CD4-positive, alpha-beta T cell (primary cell): Measurements from ENCODE around the gene MVB12A. TPM values are rescaled to one million over a fixed set of nuclear protein-coding genes. Genes with fewer than 3 reads are reported as not detected.
A peak's percentile ranks its signal among the peaks of the same experiment; 100 is the strongest.

Source experiments
- ATAC-seq: fragments of 200-7000 bp; cut with Tn5 transposase; one replicate; pipeline ENCODE4 v1.10.0; 2022; ENCODE audit warnings: mild to moderate bottlenecking; ENCODE audit not compliant: poor library complexity
- CTCF ChIA-PET: fragments of 350-600 bp; sonication (Branson Sonifier 250); formaldehyde crosslinking; loops from one replicate; lab custom pipeline; 2021; ENCODE audit warnings: antibody characterized with exemption, inconsistent platforms; lab: Charles Lee
- POLR2A ChIA-PET: fragments of 350-600 bp; sonication (Branson Sonifier 250); formaldehyde crosslinking; loops from one replicate; lab custom pipeline; 2021; ENCODE audit warnings: antibody characterized with exemption, inconsistent platforms; lab: Charles Lee
- DNase-seq, 14 experiments: peaks; one replicate each; pipeline ENCODE4 v3.0.0-alpha.2; 2013 to 2020; ENCODE audit warnings: mixed read lengths in 2 of 14
- H3K27ac ChIP-seq, 2 donors: one replicate each; pipeline versions ENCODE4 v1.5.1 to v1.7.0; 2013; ENCODE audit warnings: low read length in 2 of 2, low read depth in 1 of 2, mild to moderate bottlenecking in 1 of 2
- H3K27me3 ChIP-seq, 2 experiments: 1 replicate in 1 of 2; 2 replicates in 1 of 2; pipeline versions ENCODE4 v1.6.1 to v1.7.0; 2013; ENCODE audit warnings: low read length in 2 of 2, control low read depth in 1 of 2, mild to moderate bottlenecking in 1 of 2, moderate library complexity in 1 of 2; ENCODE audit not compliant: insufficient read depth in 2 of 2, control insufficient read depth in 1 of 2
- H3K36me3 ChIP-seq: one replicate; pipeline ENCODE4 v1.6.1; 2013; ENCODE audit warnings: low read length, control low read depth; ENCODE audit not compliant: insufficient read depth
- H3K4me1 ChIP-seq: one replicate; pipeline ENCODE4 v1.6.1; 2013; ENCODE audit warnings: low read length, control low read depth; ENCODE audit not compliant: insufficient read depth
- H3K4me3 ChIP-seq: one replicate; pipeline ENCODE4 v1.5.1; 2013; ENCODE audit warnings: mild to moderate bottlenecking, low read length, moderate library complexity
- H3K9me3 ChIP-seq, 2 experiments: 1 replicate in 1 of 2; 2 replicates in 1 of 2; pipeline versions ENCODE4 v1.6.1 to v1.7.0; 2013; ENCODE audit warnings: low read length in 2 of 2, mild to moderate bottlenecking in 2 of 2, control low read depth in 1 of 2, moderate library complexity in 1 of 2; ENCODE audit not compliant: control insufficient read depth in 1 of 2, insufficient read depth in 1 of 2
- H3K27ac Mint-ChIP-seq: one replicate; pipeline ENCODE4 v1.8.0; 2020; ENCODE audit warnings: mixed read lengths
- H3K27me3 Mint-ChIP-seq: one replicate; pipeline ENCODE4 v1.8.0; 2021; ENCODE audit warnings: mixed read lengths
- H3K36me3 Mint-ChIP-seq: one replicate; pipeline ENCODE4 v1.8.0; 2021; ENCODE audit warnings: low read depth, mixed read lengths
- H3K4me1 Mint-ChIP-seq: one replicate; pipeline ENCODE4 v1.8.0; 2021; ENCODE audit warnings: low read depth, mixed read lengths
- H3K4me3 Mint-ChIP-seq: one replicate; pipeline ENCODE4 v1.8.0; 2020; ENCODE audit warnings: mild to moderate bottlenecking, mixed read lengths
- H3K9me3 Mint-ChIP-seq: one replicate; pipeline ENCODE4 v1.8.0; 2020; ENCODE audit warnings: mixed read lengths
- intact Hi-C, 2 experiments: fragments of 100-400 bp; cut with DNase I in 1 of 2; cut with micrococcal nuclease in 1 of 2; formaldehyde crosslinking; loops; one replicate each; pipeline versions ENCODE4 v1.15.1 to v1.9.0; 2023 to 2025; cut with DNase I, micrococcal nuclease
- total RNA-seq, 174 experiments: library from RNA in 2 of 174; stranded (reverse) in 2 of 174; gene quantifications; one replicate each; pipeline ENCODE4 v1.2.3 and lab custom pipeline; 2021 to 2026
- TF ChIP-seq, protein P1 (sequence below): fragments of 200-600 bp; IDR thresholded peaks from one replicate; pipeline ENCODE4 v1.8.0; 2022; ENCODE audit warnings: antibody characterized with exemption, mild to moderate bottlenecking

MVB12A gene
- total RNA-seq, 2 experiments from 2014 or later = 9.8 to 10.7 TPM

DNA sequence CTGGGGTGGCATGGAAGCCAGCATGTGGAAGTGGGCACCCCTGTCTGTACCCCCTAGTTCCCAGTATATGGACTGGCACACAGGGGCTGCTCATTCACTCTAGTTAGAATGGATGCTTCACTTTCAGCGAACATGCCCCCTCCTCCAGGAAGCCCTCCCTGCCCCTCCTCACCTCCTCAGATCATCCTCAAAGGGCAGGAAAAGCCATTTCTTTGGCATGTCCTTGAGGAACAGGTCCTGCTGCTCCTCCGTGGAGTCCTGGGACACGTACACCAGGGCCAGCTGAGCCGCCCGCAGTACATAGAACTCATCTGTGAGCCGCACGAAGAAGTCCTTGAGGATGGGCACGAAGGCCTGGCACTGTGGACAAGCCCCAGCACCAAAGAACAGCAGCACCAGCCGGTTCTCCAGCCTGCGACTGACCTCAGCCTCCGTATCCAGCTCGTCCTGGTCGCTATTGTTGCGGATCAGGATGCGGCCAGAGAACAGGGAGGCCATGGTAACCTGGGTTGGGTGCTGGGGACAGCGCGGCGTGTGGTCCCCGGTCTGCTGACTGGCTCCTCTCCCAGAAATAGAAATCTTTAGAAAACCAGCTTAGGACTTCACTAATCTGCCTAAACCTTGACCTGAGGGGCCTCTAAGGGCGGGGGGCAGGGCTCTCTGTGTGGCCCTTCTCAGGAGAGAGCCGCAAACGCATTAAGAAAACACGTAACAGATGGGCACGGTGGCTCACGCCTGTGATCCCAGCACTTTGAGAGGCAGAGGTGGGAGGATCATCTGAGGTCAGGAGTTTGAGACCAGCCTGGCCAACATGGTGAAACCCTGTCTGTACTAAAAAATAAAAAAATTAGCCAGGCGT is 40.8 kb downstream of the MVB12A start, which contains the start of gene NXNL1:
Gene NXNL1 (minus strand): TSS at position 555 of the 859 bp plus-strand sequence. CDS start 57 bp downstream, at position 498.
- H3K36me3 Mint-ChIP-seq = no peaks in the 10 kb centered on the region
- no peak for DNase-seq
- ChIA-PET POLR2A (no interaction called here), CTCF (no interaction called here)
- H3K4me3 ChIP-seq = no peak within 1 kb of the TSS
- H3K27ac Mint-ChIP-seq = no peak within 1 kb of the TSS
- peaks cover 34% of the 10 kb centered on the region for H3K27me3 Mint-ChIP-seq
- TF ChIP-seq, protein P1, sequence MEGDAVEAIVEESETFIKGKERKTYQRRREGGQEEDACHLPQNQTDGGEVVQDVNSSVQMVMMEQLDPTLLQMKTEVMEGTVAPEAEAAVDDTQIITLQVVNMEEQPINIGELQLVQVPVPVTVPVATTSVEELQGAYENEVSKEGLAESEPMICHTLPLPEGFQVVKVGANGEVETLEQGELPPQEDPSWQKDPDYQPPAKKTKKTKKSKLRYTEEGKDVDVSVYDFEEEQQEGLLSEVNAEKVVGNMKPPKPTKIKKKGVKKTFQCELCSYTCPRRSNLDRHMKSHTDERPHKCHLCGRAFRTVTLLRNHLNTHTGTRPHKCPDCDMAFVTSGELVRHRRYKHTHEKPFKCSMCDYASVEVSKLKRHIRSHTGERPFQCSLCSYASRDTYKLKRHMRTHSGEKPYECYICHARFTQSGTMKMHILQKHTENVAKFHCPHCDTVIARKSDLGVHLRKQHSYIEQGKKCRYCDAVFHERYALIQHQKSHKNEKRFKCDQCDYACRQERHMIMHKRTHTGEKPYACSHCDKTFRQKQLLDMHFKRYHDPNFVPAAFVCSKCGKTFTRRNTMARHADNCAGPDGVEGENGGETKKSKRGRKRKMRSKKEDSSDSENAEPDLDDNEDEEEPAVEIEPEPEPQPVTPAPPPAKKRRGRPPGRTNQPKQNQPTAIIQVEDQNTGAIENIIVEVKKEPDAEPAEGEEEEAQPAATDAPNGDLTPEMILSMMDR = no peak
- peaks cover 4% of the 10 kb centered on the region for H3K4me1 ChIP-seq
- H3K4me3 Mint-ChIP-seq = no peak within 1 kb of the TSS
- H3K9me3 ChIP-seq = peaks cover 0 to 3% of the 10 kb centered on the region in 2 experiments
- no peaks in the 10 kb centered on the region for H3K9me3 Mint-ChIP-seq
- ATAC-seq = no peak
- intact Hi-C loops = no loop called here
- H3K27me3 ChIP-seq = peaks cover 20 to 28% of the 10 kb centered on the region in 2 experiments
- H3K36me3 ChIP-seq = no peaks in the 10 kb centered on the region
- H3K27ac ChIP-seq = no peak within 1 kb of the TSS
- peaks cover 4% of the 10 kb centered on the region for H3K4me1 Mint-ChIP-seq

DNA sequence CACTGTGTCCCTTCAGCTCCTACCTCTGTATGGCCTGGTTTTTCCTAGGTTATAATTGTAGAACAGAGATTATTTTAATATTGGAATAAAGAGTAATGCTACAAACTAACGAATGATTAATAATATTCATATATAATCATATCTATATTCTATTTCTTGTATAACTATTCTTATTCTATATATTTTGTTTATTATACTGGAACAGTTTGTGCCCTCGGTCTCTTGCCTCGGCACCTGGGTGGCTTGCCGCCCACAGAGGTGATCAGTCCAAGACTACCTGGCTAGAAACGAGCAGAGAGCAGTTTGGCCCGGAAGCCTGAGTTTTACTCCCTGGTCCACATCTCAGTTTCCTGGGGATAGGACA is 46.6 kb downstream of the MVB12A start:
- no peaks in the 10 kb centered on the region for H3K27me3 ChIP-seq
- Mint-ChIP-seq H3K9me3 (no peaks in the 10 kb centered on the region), H3K4me3 (no peak overlapping the region), H3K4me1 (peaks cover 24% of the 10 kb centered on the region), H3K27me3 (peaks cover 3% of the 10 kb centered on the region), H3K36me3 (peaks cover 4% of the 10 kb centered on the region), H3K27ac (no peak overlapping the region)
- H3K27ac ChIP-seq = no peak overlapping the region
- CTCF ChIA-PET = interaction anchor here (0.6 to 1.8 kb wide), 14 partner anchors 12 to 922 kb away, joined by 3 to 9 read pairs (median 4); partner anchors contain the start of genes PGLS, RAB3A and TMEM221
- POLR2A ChIA-PET = interaction anchor here (0.7 to 1.0 kb wide), 2 partner anchors 45 to 393 kb away, joined by 3 read pairs; partner anchors contain the start of genes PGLS and RPL18A
- H3K4me3 ChIP-seq = no peak overlapping the region
- no peaks in the 10 kb centered on the region for H3K36me3 ChIP-seq
- TF ChIP-seq, protein P1 = peak; percentile 36
- no peak for DNase-seq
- no peak for ATAC-seq
- no peaks in the 10 kb centered on the region for H3K9me3 ChIP-seq
- peaks cover 28% of the 10 kb centered on the region for H3K4me1 ChIP-seq
- intact Hi-C loops = loop anchor here (1.0 to 5.0 kb wide), 5 partner anchors 74 to 204 kb away; partner anchors contain the start of genes BABAM1 (in 1 of the 2), CCDC194 (in 1 of the 2) and USHBP1 (in 1 of the 2)

DNA sequence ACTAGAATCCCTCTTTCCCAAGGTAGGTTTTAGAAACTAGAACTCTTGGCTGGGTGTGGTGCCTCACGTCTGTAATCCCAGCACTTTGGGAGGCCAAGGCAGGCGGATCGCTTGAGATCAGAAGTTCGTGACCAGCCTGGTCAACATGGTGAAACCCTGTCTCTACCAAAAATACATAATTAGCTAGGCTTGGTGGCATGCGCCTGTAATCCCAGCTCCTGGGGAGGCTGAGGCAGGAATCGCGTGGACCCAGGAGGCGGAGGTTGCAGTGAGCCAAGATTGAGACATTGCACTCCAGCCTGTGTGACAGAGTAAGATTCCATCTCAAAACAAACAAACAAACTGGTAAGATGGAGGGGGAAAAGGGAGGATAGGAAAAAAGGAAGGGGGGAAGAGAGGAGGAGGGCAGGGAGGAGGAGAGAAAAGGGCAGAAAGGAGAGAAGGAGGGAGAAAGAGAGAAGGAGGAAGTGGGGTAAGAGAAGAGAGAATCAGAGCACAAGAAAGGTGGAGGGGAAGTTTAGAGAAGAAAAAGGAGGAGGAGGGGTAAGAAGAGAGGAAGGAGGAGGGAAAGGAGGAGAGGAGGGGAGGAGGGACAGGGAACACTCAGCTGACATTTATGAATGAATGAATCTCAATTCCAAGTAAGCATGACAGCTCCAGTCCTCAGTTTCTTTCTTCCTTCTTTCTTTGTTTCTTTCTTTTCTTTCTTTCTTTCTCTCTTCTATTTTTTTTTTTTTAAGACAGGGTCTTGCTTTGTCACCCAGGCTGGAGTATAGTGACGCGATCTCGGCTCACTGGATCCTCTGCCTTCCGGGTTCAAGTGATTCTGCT is 47.8 kb downstream of the MVB12A start:
- TF ChIP-seq, protein P1 = no peak
- Histone ChIP-seq H3K36me3 (no peaks in the 10 kb centered on the region), H3K27me3 (no peaks in the 10 kb centered on the region), H3K4me3 (no peak overlapping the region), H3K4me1 (peaks cover 30% of the 10 kb centered on the region), H3K27ac (no peak overlapping the region), H3K9me3 (no peaks in the 10 kb centered on the region)
- Mint-ChIP-seq H3K4me3 (no peak overlapping the region), H3K9me3 (no peaks in the 10 kb centered on the region), H3K4me1 (peaks cover 24% of the 10 kb centered on the region), H3K27ac (no peak overlapping the region), H3K27me3 (peaks cover 3% of the 10 kb centered on the region), H3K36me3 (peaks cover 4% of the 10 kb centered on the region)
- CTCF ChIA-PET = interaction anchor here (0.5 to 1.2 kb wide), 3 partner anchors 24 to 921 kb away, joined by 3 to 5 read pairs (median 3); no protein-coding TSS in a partner anchor
- DNase-seq (no peak), ATAC-seq (no peak)
- intact Hi-C loops = loop anchor here (2.0 to 5.0 kb wide), 6 partner anchors 47 to 393 kb away; partner anchors contain the start of genes BABAM1 (in 1 of the 2), CCDC194 (in 1 of the 2), HAUS8 (in 1 of the 2) and MVB12A (in 1 of the 2)
- POLR2A ChIA-PET = interaction anchor here (0.7 kb wide), 1 partner anchor 106 kb away, joined by 3 read pairs; no protein-coding TSS in a partner anchor
